ENCODE measurements around the gene RGS8.

Gene RGS8

GRCh38 chr1:182714546-182714945, 30.2 kb upstream of the RGS8 start:
- no peak for TF ChIP-seq CTCF (IDR thresholded peaks at IDR 0.05; ENCODE audit: insufficient read depth, low read depth, low read length, missing control alignments)
- no peak for DNase-seq (ENCODE audit: low read depth)
- H3K4me3 ChIP-seq (ENCODE audit: low read depth, low read length), result no peak overlapping the region

- no peak for TF ChIP-seq CTCF (IDR thresholded peaks at IDR 0.05; ENCODE audit: insufficient read depth, low read depth, low read length, missing control alignments)
- no peak for DNase-seq (ENCODE audit: low read depth)
- no peak overlapping the region for H3K4me3 ChIP-seq (ENCODE audit: low read depth, low read length)
These were observed 29.6 kb upstream of the RGS8 start for GRCh38 chr1:182713939-182714338.

DNA sequence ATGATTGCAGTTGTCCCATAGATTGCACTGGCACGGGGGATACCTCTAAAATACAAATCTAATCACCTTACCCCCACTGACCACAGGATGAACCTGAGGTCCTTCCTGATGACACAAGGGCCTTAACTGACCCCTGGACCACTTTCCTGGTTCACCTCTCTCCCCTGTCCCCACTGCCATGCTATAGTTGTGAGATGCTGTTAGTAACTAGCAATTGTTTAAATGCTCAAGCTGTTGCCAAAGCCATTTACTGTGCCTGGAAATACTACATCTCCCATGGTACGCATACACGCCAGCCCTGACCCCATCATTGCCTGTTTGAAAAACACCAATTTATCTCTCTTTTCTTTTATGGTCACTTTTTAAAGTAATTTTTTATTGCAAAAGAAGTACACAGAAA, 29.1 kb upstream of the RGS8 start:
- no peak overlapping the region for H3K4me3 ChIP-seq (ENCODE audit: low read depth, low read length)
- TF ChIP-seq CTCF (IDR thresholded peaks at IDR 0.05; ENCODE audit: insufficient read depth, low read depth, low read length, missing control alignments), result no peak
- no peak for DNase-seq (ENCODE audit: low read depth)

GRCh38 chr1:182709855-182710254, 25.5 kb upstream of the RGS8 start:
- H3K4me3 ChIP-seq (ENCODE audit: low read depth, low read length), result no peak overlapping the region
- no peak for TF ChIP-seq CTCF (IDR thresholded peaks at IDR 0.05; ENCODE audit: insufficient read depth, low read depth, low read length, missing control alignments)
- DNase-seq (ENCODE audit: low read depth), result no peak

GRCh38 chr1:182709225-182709764, 24.9 kb upstream of the RGS8 start:
- H3K4me3 ChIP-seq (ENCODE audit: low read depth, low read length), result no peak overlapping the region
- TF ChIP-seq CTCF (IDR thresholded peaks at IDR 0.05; ENCODE audit: insufficient read depth, low read depth, low read length, missing control alignments), result no peak
- DNase-seq (ENCODE audit: low read depth), result no peak

DNA sequence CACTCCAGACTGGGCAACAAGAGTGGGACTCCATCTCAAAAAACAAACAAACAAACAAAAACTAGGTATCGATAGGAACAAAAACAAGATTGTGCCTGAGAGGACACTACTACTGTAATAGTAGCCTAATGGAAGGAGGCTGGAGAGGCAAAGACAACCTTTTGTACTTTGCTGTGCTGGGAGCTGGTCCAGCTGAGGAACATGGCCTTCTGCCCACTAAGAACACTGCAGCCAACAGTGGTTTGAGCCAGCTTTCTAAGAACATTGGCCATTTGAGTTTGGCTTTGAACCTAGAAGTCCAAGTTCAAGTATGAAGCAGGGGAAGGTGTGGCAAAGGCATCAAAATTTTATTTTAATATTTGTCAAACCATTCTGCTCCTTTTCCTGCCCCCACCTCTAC, 22.7 kb upstream of the RGS8 start:
- no peak for TF ChIP-seq CTCF (IDR thresholded peaks at IDR 0.05; ENCODE audit: insufficient read depth, low read depth, low read length, missing control alignments)
- H3K4me3 ChIP-seq (ENCODE audit: low read depth, low read length), result no peak overlapping the region
- DNase-seq (ENCODE audit: low read depth), result no peak

DNA sequence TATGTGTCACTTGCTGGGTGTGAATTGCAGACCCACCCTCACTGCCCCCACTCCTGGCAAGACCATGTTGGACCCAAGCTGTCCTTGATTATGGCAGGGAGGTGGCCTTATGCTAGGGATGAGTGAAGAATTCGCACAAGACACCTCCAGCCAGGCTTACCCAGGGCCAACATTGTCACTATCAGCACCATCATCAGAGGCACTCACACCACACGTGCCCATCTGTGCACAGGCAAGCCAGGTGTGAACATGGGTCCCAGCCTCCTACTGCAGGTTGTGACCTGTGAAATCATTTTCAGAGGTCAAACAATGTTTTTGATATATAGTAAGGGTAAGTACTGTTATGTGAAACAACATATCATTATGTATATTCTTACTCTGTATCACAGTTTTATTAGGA, 20.3 kb upstream of the RGS8 start:
- no peak for TF ChIP-seq CTCF (IDR thresholded peaks at IDR 0.05; ENCODE audit: insufficient read depth, low read depth, low read length, missing control alignments)
- H3K4me3 ChIP-seq (ENCODE audit: low read depth, low read length), result no peak overlapping the region

More for the DNA sequence above, 20.3 kb upstream of the RGS8 start:
- no peak for DNase-seq (ENCODE audit: low read depth)

All from GM12865 (cell line).